Right atrium auricular region (tissue), 2 donors: ENCODE measurements around the gene ULK4. TPM values are rescaled to one million over a fixed set of nuclear protein-coding genes. Genes with fewer than 3 reads are reported as not detected.
"Not testable (repeated sequence)": the region's sequence is repeated elsewhere in the genome, so short reads cannot be mapped to it uniquely, and the experiment has no call there.

Source experiments
- DNase-seq: peaks from one replicate; pipeline ENCODE4 v3.0.0-alpha.2; 2019; ENCODE audit warnings: low spot score
- H3K27ac ChIP-seq, 2 donors: fragments of 200-600 bp; sonication (generic); 1 replicate in 1 of 2; 2 replicates in 1 of 2; pipeline ENCODE4 v1.5.1; 2016 to 2019
- H3K27me3 ChIP-seq, 2 donors: fragments of 200-600 bp; sonication (generic); one replicate each; pipeline versions ENCODE4 v1.5.1 to v1.6.0; 2017 to 2019
- H3K36me3 ChIP-seq: fragments of 200-600 bp; sonication (generic); one replicate; pipeline ENCODE4 v1.5.1; 2016
- H3K4me1 ChIP-seq, 2 donors: fragments of 200-600 bp; sonication (generic); one replicate each; pipeline versions ENCODE4 v1.5.1 to v1.6.0; 2017 to 2019
- H3K4me3 ChIP-seq, 2 donors: fragments of 200-600 bp; sonication (generic); 1 replicate in 1 of 2; 2 replicates in 1 of 2; pipeline ENCODE4 v1.5.1; 2017 to 2019; ENCODE audit warnings: mild to moderate bottlenecking in 1 of 2, moderate library complexity in 1 of 2
- H3K9me3 ChIP-seq, 2 donors: fragments of 200-600 bp; sonication (generic); one replicate each; pipeline ENCODE4 v1.5.1; 2019
- total RNA-seq, 2 donors: library from RNA; depleted of rRNA; stranded (reverse); fragments of >200 nt; gene quantifications; one replicate each; pipeline ENCODE4 v1.1.0, GENCODE V29; 2016
- TF ChIP-seq, protein P1 (sequence below), 2 donors: fragments of 200-600 bp; sonication (generic); IDR thresholded peaks; one replicate each; pipeline ENCODE4 v1.5.1; 2019; ENCODE audit warnings: antibody characterized with exemption in 2 of 2

The ULK4 gene
- total RNA-seq, 2 donors from 2014 or later: 7.1 to 10.1 TPM

DNA sequence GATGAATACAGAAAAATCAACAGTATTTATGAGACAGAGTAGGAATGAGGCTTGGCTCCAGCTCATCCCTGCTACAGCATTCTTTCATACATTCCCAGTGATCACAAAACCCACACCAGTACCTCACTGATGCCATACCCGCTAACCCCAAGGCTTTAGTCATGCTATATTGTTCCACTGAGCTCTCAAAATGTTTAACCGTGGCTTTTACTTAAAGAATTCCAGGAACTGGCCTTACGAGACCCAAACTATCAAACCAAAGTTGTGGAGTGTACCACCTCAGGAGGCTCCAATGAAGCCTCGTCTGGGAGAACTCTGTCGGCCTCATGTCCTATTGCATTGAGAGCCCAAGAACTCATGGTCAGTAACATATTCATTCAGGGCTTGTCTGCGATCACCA, 278.9 kb downstream of the ULK4 start:
- peaks cover 0 to 18% of the 10 kb centered on the region in 2 donors for H3K4me1 ChIP-seq
- TF ChIP-seq, protein P1, sequence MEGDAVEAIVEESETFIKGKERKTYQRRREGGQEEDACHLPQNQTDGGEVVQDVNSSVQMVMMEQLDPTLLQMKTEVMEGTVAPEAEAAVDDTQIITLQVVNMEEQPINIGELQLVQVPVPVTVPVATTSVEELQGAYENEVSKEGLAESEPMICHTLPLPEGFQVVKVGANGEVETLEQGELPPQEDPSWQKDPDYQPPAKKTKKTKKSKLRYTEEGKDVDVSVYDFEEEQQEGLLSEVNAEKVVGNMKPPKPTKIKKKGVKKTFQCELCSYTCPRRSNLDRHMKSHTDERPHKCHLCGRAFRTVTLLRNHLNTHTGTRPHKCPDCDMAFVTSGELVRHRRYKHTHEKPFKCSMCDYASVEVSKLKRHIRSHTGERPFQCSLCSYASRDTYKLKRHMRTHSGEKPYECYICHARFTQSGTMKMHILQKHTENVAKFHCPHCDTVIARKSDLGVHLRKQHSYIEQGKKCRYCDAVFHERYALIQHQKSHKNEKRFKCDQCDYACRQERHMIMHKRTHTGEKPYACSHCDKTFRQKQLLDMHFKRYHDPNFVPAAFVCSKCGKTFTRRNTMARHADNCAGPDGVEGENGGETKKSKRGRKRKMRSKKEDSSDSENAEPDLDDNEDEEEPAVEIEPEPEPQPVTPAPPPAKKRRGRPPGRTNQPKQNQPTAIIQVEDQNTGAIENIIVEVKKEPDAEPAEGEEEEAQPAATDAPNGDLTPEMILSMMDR (IDR thresholded peaks at IDR 0.05): no peak
- DNase-seq: no peak

DNA sequence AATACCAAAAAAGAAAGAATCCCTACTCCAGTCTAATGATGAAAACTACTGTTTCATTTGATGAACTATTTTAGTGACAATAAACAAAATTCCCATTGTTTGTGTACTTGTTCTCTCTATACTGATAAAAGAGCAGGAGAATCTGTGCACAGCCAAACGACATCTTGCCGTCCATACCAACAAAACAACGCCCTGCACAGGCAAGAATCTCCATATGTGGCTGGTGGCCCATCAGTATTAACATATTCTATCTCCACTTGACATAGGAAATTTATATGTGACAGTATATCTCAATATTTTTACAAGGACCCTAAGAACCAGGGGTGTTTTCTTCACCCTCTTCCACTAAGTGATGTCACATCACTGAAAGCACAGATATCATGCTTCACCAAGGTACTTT, 279.5 kb downstream of the ULK4 start:
- Histone ChIP-seq H3K9me3 (no peaks in the 10 kb centered on the region), H3K36me3 (no peaks in the 10 kb centered on the region), H3K4me3 (no peak overlapping the region), H3K27ac (no peak overlapping the region), H3K4me1 (peaks cover 0 to 18% of the 10 kb centered on the region in 2 donors), H3K27me3 (no peaks in the 10 kb centered on the region)
- no peak for DNase-seq
- TF ChIP-seq, protein P1 (IDR thresholded peaks at IDR 0.05): no peak

More for the DNA sequence above, 278.9 kb downstream of the ULK4 start:
- Histone ChIP-seq H3K27ac (no peak overlapping the region), H3K9me3 (no peaks in the 10 kb centered on the region), H3K27me3 (no peaks in the 10 kb centered on the region), H3K36me3 (no peaks in the 10 kb centered on the region), H3K4me3 (no peak overlapping the region)

DNA sequence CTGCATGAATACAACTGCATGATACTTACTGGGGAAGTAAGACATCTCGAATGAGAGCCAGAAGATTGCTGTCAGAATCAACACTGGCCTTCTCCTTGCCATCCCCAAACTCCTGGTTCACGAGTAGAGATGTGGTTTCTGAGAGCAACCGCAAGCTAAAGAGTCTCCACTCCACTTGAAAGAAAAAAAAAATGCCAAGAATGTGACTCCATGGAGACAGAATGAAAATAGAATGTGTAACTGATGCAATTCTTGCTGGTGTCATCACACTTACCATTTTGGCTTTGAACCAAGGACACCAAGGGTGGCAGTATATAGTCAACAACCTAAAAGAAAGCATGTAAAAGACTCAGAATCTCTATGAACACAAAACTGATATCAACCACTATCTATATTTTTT, 280.4 kb downstream of the ULK4 start:
- Histone ChIP-seq H3K36me3 (no peaks in the 10 kb centered on the region), H3K4me3 (peak overlapping the region; percentile 20 to 28), H3K27ac (peak overlapping the region in 1 of 2 donors; percentile 66), H3K4me1 (peaks cover 0 to 18% of the 10 kb centered on the region in 2 donors), H3K9me3 (no peaks in the 10 kb centered on the region), H3K27me3 (no peaks in the 10 kb centered on the region)
- no peak for DNase-seq
- TF ChIP-seq, protein P1 (IDR thresholded peaks at IDR 0.05): no peak

DNA sequence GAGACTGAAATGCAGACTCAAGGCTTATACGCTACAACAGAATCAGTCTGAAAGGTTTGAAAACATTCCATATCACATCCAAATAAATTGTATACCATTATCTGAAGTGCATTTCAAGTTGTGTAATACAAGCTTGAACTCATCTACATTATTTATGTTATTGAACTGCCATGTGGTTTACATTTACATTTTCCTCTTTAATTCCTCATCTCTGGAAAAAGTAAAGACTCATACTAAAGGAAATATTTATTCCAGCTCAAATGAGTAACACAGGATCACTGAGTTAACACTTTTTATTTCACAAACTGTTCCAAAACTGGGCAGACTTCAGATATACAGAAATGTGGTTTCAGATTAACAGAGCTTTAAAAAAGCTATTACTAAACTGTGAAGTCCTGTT, 282.5 kb downstream of the ULK4 start:
- DNase-seq: no peak
- H3K27me3 ChIP-seq: no peaks in the 10 kb centered on the region
- H3K36me3 ChIP-seq: no peaks in the 10 kb centered on the region
- H3K9me3 ChIP-seq: no peaks in the 10 kb centered on the region
- no peak overlapping the region for H3K4me3 ChIP-seq
- TF ChIP-seq, protein P1 (IDR thresholded peaks at IDR 0.05): no peak
- peaks cover 0 to 18% of the 10 kb centered on the region in 2 donors for H3K4me1 ChIP-seq
- H3K27ac ChIP-seq: peak overlapping the region in 1 of 2 donors; percentile 66

DNA sequence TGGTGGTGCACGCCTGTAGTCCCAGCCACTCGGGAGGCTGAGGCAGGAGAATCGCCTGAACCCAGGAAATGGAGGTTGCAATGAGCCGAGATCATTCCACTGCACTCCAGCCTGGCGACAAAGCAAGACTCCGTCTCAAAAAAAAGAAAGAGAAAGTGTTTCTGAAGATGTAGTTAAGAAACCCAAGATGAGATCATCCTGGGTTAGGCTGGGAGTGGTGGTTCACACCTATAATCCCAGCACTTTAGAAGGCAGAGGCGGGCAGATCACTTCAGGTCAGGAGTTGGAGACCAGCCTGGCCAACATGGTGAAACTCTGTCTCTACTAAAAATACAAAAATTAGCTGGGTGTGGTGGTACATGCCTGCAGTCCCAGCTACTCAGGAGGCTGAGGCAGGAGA, 286.8 kb downstream of the ULK4 start:
- H3K36me3 ChIP-seq, DNase-seq, H3K27ac ChIP-seq, H3K9me3 ChIP-seq, H3K27me3 ChIP-seq, H3K4me3 ChIP-seq, H3K4me1 ChIP-seq: not testable (repeated sequence)

DNA sequence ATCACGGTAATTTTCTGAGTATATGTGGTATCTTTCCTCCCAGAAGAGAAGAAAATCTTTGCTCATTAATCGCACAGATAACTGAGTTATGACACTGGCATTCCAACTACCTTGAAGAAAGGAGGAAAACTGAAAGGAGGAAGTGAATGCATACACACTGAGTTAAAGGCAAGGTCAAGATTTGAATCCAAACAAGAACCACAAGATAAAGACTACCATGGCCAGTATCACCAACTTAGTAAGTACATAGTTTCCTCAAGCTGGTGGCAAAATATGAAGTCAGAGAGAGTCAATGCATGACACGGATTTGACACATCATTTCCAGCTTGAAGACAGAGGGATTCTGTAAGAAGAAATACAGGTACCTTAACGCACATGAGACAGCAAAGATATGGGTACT, 287.5 kb downstream of the ULK4 start:
- no peak overlapping the region for H3K4me3 ChIP-seq
- DNase-seq: no peak
- TF ChIP-seq, protein P1 (IDR thresholded peaks at IDR 0.05): no peak
- no peaks in the 10 kb centered on the region for H3K4me1 ChIP-seq
- H3K9me3 ChIP-seq: no peaks in the 10 kb centered on the region
- H3K36me3 ChIP-seq: no peaks in the 10 kb centered on the region
- H3K27me3 ChIP-seq: no peaks in the 10 kb centered on the region
- no peak overlapping the region for H3K27ac ChIP-seq
